Measurements from ENCODE around the gene TMEM229B.

DNA sequence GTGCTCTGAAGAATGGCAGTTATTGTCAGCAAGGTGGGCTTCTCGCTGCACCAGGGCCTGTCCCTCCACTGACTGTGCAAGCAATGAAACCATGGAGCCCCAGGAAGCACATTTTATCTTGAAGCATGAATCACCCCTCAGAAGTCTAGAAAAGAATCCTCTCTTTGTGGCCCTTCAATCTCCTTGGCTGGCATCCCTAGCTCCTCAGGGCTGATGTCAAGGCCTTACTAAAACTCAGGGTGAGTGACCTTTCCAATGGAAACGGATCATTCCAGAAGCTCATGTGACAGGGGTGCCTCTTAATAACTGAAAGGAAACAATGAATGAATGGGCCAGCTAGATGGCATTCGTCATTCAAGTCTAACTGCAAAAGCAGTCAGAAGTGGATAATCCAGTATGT lies 22.3 kb upstream of the TMEM229B start:
- TF ChIP-seq, protein P1, sequence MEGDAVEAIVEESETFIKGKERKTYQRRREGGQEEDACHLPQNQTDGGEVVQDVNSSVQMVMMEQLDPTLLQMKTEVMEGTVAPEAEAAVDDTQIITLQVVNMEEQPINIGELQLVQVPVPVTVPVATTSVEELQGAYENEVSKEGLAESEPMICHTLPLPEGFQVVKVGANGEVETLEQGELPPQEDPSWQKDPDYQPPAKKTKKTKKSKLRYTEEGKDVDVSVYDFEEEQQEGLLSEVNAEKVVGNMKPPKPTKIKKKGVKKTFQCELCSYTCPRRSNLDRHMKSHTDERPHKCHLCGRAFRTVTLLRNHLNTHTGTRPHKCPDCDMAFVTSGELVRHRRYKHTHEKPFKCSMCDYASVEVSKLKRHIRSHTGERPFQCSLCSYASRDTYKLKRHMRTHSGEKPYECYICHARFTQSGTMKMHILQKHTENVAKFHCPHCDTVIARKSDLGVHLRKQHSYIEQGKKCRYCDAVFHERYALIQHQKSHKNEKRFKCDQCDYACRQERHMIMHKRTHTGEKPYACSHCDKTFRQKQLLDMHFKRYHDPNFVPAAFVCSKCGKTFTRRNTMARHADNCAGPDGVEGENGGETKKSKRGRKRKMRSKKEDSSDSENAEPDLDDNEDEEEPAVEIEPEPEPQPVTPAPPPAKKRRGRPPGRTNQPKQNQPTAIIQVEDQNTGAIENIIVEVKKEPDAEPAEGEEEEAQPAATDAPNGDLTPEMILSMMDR (conservative IDR thresholded peaks at IDR 0.05), result no peak
- no peak for TF ChIP-seq EZH2 (IDR thresholded peaks at IDR 0.05; ENCODE audit: low read depth)
